Measurements from ENCODE around the gene ANO3. TPM values are rescaled to one million over a fixed set of nuclear protein-coding genes. Genes with fewer than 3 reads are reported as not detected.

Gene ANO3
- total RNA-seq, 6 experiments from 2014 or later: 0.71 to 2.6 (median 1.4) TPM

GRCh38 chr11:26696330-26696729, 364.4 kb downstream of the ANO3 start:
- no peak for DNase-seq
- 67% methylated on average over 3 of the region's 3 CpGs for WGBS (ENCODE audit: insufficient coverage, low coverage, low lambda C conversion rate, missing lambda C conversion rate)
- ATAC-seq: no peak
- Histone ChIP-seq H3K27ac (no peak overlapping the region), H3K36me3 (no peaks in the 10 kb centered on the region), H3K4me3 (no peak overlapping the region), H3K4me1 (no peaks in the 10 kb centered on the region), H3K9me3 (no peaks in the 10 kb centered on the region), H3K27me3 (no peaks in the 10 kb centered on the region)
- TF ChIP-seq POLR2A (IDR thresholded peaks at IDR 0.05): no peak
- TF ChIP-seq CTCF (IDR thresholded peaks at IDR 0.05): no peak
- intact Hi-C loops (cut with DNase I): no loop called here

- DNase-seq: peak in 1 of 3 donors; percentile 47
Observed at GRCh38 chr11:26698224-26698623, 366.3 kb downstream of the ANO3 start.

GRCh38 chr11:26700574-26701235, 368.8 kb downstream of the ANO3 start:
- WGBS (ENCODE audit: insufficient coverage, low coverage, low lambda C conversion rate, missing lambda C conversion rate): 79% methylated on average over 3 of the region's 3 CpGs
- TF ChIP-seq POLR2A (IDR thresholded peaks at IDR 0.05) (no peak), CTCF (IDR thresholded peaks at IDR 0.05) (no peak)
- Histone ChIP-seq H3K4me3 (no peak overlapping the region), H3K27ac (no peak overlapping the region), H3K36me3 (no peaks in the 10 kb centered on the region), H3K27me3 (no peaks in the 10 kb centered on the region), H3K9me3 (no peaks in the 10 kb centered on the region), H3K4me1 (no peaks in the 10 kb centered on the region)
- ATAC-seq (no peak), DNase-seq (no peak)
- intact Hi-C loops (cut with DNase I): no loop called here

More at GRCh38 chr11:26698224-26698623, 366.3 kb downstream of the ANO3 start:
- Histone ChIP-seq H3K9me3 (no peaks in the 10 kb centered on the region), H3K36me3 (no peaks in the 10 kb centered on the region), H3K27ac (no peak overlapping the region), H3K4me1 (no peaks in the 10 kb centered on the region), H3K27me3 (no peaks in the 10 kb centered on the region), H3K4me3 (no peak overlapping the region)
- TF ChIP-seq POLR2A (IDR thresholded peaks at IDR 0.05) (no peak), CTCF (IDR thresholded peaks at IDR 0.05) (no peak)
- intact Hi-C loops (cut with DNase I): no loop called here
- peak; percentile 33 to 76 (median 62) for ATAC-seq
- 42% methylated on average over 2 of the region's 2 CpGs for WGBS (ENCODE audit: insufficient coverage, low coverage, low lambda C conversion rate, missing lambda C conversion rate)

GRCh38 chr11:26702406-26702805, 370.5 kb downstream of the ANO3 start:
- ATAC-seq (no peak), DNase-seq (no peak)
- Histone ChIP-seq H3K4me1 (no peaks in the 10 kb centered on the region), H3K9me3 (no peaks in the 10 kb centered on the region), H3K36me3 (no peaks in the 10 kb centered on the region), H3K4me3 (no peak overlapping the region), H3K27me3 (no peaks in the 10 kb centered on the region), H3K27ac (no peak overlapping the region)
- TF ChIP-seq POLR2A (IDR thresholded peaks at IDR 0.05): no peak
- intact Hi-C loops (cut with DNase I): no loop called here

- DNase-seq: no peak
- no peak overlapping the region for H3K4me3 ChIP-seq
- ATAC-seq: no peak
- no peaks in the 10 kb centered on the region for H3K27me3 ChIP-seq
- no peak overlapping the region for H3K27ac ChIP-seq
- TF ChIP-seq CTCF (IDR thresholded peaks at IDR 0.05): no peak
- TF ChIP-seq POLR2A (IDR thresholded peaks at IDR 0.05): no peak
- no peaks in the 10 kb centered on the region for H3K36me3 ChIP-seq
- H3K9me3 ChIP-seq: no peaks in the 10 kb centered on the region
- no peaks in the 10 kb centered on the region for H3K4me1 ChIP-seq
- intact Hi-C loops (cut with DNase I): no loop called here
- WGBS (ENCODE audit: insufficient coverage, low coverage, low lambda C conversion rate, missing lambda C conversion rate): 37% methylated on average over 5 of the region's 5 CpGs
Observed at GRCh38 chr11:26703411-26704191, 371.7 kb downstream of the ANO3 start.

Measured in right lobe of liver (tissue), 6 donors.